HG03520 (cell line): ENCODE results near the gene C10orf67.
A peak's percentile ranks its signal among the peaks of the same experiment; 100 is the strongest.
"Not testable (repeated sequence)": the region's sequence is repeated elsewhere in the genome, so short reads cannot be mapped to it uniquely, and the experiment has no call there.

Experiments
- ATAC-seq: cut with Tn5 transposase; IDR thresholded peaks from one replicate; pipeline ENCODE4 v1.9.1; 2021; ENCODE audit warnings: mild to moderate bottlenecking, moderate library complexity; ENCODE audit not compliant: unreplicated experiment

C10orf67 gene

GRCh38 chr10:23362879-23363792 is 18.5 kb upstream of the C10orf67 start:
- peak; percentile 47 for ATAC-seq

- ATAC-seq, result no peak
Observed at GRCh38 chr10:23362069-23362830, 17.7 kb upstream of the C10orf67 start.

- no peak for ATAC-seq
Observed at GRCh38 chr10:23361665-23362064, 17.1 kb upstream of the C10orf67 start.

- no peak for ATAC-seq
Observed at GRCh38 chr10:23359692-23360380, 15.2 kb upstream of the C10orf67 start.

GRCh38 chr10:23358357-23358756 is 13.8 kb upstream of the C10orf67 start:
- no peak for ATAC-seq

GRCh38 chr10:23354630-23355279 is 10.2 kb upstream of the C10orf67 start:
- ATAC-seq, result no peak

GRCh38 chr10:23351926-23352519 is 7.4 kb upstream of the C10orf67 start:
- no peak for ATAC-seq

- ATAC-seq, result not testable (repeated sequence)
Observed at GRCh38 chr10:23350706-23351105, 6.1 kb upstream of the C10orf67 start.

- ATAC-seq, result no peak
Observed at GRCh38 chr10:23345861-23346260, 1.3 kb upstream of the C10orf67 start.

- no peak for ATAC-seq
Observed at GRCh38 chr10:23343591-23344240, 881 bp downstream of the C10orf67 start.

GRCh38 chr10:23342213-23342884 is 2.2 kb downstream of the C10orf67 start:
- ATAC-seq, result no peak

GRCh38 chr10:23341004-23341403 is 3.6 kb downstream of the C10orf67 start:
- ATAC-seq, result no peak

GRCh38 chr10:23340354-23340753 is 4.2 kb downstream of the C10orf67 start:
- ATAC-seq, result no peak

GRCh38 chr10:23338886-23339285 is 5.7 kb downstream of the C10orf67 start:
- ATAC-seq, result no peak

GRCh38 chr10:23338155-23338828 is 6.3 kb downstream of the C10orf67 start:
- no peak for ATAC-seq

GRCh38 chr10:23337616-23338015 is 7.0 kb downstream of the C10orf67 start:
- no peak for ATAC-seq

GRCh38 chr10:23331567-23332301 is 12.9 kb downstream of the C10orf67 start:
- ATAC-seq, result no peak

GRCh38 chr10:23330948-23331347 is 13.6 kb downstream of the C10orf67 start:
- no peak for ATAC-seq
